WTC11 (cell line): ENCODE results near the gene CEBPG. TPM values are rescaled to one million over a fixed set of nuclear protein-coding genes. Genes with fewer than 3 reads are reported as not detected.

Experiments used
- ATAC-seq: fragments of 200-7000 bp; cut with Tn5 transposase; 2 replicates; pipeline ENCODE4 v1.10.0; 2021; ENCODE audit warnings: mild to moderate bottlenecking, moderate library complexity
- CTCF ChIA-PET: fragments of 300-600 bp; sonication (Branson Sonifier 250); formaldehyde crosslinking; loops from one replicate; lab custom pipeline; 2021; ENCODE audit warnings: antibody characterized with exemption; lab: Charles Lee
- POLR2A ChIA-PET: fragments of 350-600 bp; sonication (Branson Sonifier 250); formaldehyde crosslinking; loops from one replicate; lab custom pipeline; 2021; ENCODE audit warnings: antibody characterized with exemption; lab: Charles Lee
- DNase-seq: peaks from one replicate; pipeline ENCODE4 v3.0.0; 2021; ENCODE audit warnings: low spot score
- H3K27ac Mint-ChIP-seq: 2 replicates; pipeline ENCODE4 v1.8.0; 2021; ENCODE audit warnings: mixed read lengths
- H3K27me3 Mint-ChIP-seq: 2 replicates; pipeline ENCODE4 v1.8.0; 2021; ENCODE audit warnings: low read depth, mild to moderate bottlenecking, moderate library complexity, mixed read lengths
- H3K36me3 Mint-ChIP-seq: 2 replicates; pipeline ENCODE4 v1.8.0; 2021; ENCODE audit warnings: mixed read lengths
- H3K4me1 Mint-ChIP-seq: 2 replicates; pipeline ENCODE4 v1.8.0; 2022; ENCODE audit warnings: mixed read lengths
- H3K4me3 Mint-ChIP-seq: 2 replicates; pipeline ENCODE4 v1.8.0; 2021; ENCODE audit warnings: mild to moderate bottlenecking, moderate library complexity, mixed read lengths
- H3K9me3 Mint-ChIP-seq: 2 replicates; pipeline ENCODE4 v1.8.0; 2021; ENCODE audit warnings: mixed read lengths
- ATF1 ChIP-seq: sonication (generic); formaldehyde crosslinking; IDR thresholded peaks from 2 replicates; pipeline ENCODE4 v1.8.1; 2023; ENCODE audit warnings: mild to moderate bottlenecking, moderate library complexity, missing genetic modification reagents
- ELF4 ChIP-seq: sonication (generic); formaldehyde crosslinking; IDR thresholded peaks from 2 replicates; pipeline ENCODE4 v1.8.1; 2022; ENCODE audit warnings: low read depth, mild to moderate bottlenecking, moderate library complexity, missing genetic modification reagents
- ESRRA ChIP-seq: sonication (generic); formaldehyde crosslinking; IDR thresholded peaks from 2 replicates; pipeline ENCODE4 v1.8.1; 2022; ENCODE audit warnings: mild to moderate bottlenecking, missing genetic modification reagents, borderline replicate concordance
- GABPB1 ChIP-seq: sonication (generic); formaldehyde crosslinking; IDR thresholded peaks from 2 replicates; pipeline ENCODE4 v1.8.1; 2023; ENCODE audit warnings: mild to moderate bottlenecking, missing genetic modification reagents
- GRHL2 ChIP-seq: fragments of 250-450 bp; sonication (Bioruptor Pico); IDR thresholded peaks from 2 replicates; pipeline ENCODE4 v1.8.0; 2022; ENCODE audit warnings: mild to moderate bottlenecking, moderate library complexity; ENCODE audit not compliant: insufficient replicate concordance, severe bottlenecking
- JAZF1 ChIP-seq: fragments of 250-450 bp; sonication (Bioruptor Pico); IDR thresholded peaks from 2 replicates; pipeline ENCODE4 v1.9.0; 2021; ENCODE audit warnings: moderate library complexity, mild to moderate bottlenecking, inconsistent platforms
- KAT7 ChIP-seq: sonication (generic); formaldehyde crosslinking; IDR thresholded peaks from 2 replicates; pipeline ENCODE4 v1.8.1; 2023; ENCODE audit warnings: missing genetic modification reagents, mild to moderate bottlenecking, borderline replicate concordance
- MXD4 ChIP-seq: fragments of 250-450 bp; sonication (Bioruptor Pico); IDR thresholded peaks from 2 replicates; pipeline ENCODE4 v1.8.0; 2021; ENCODE audit warnings: mild to moderate bottlenecking, moderate library complexity, borderline replicate concordance
- NFYB ChIP-seq: sonication (generic); formaldehyde crosslinking; conservative IDR thresholded peaks from 2 replicates; pipeline ENCODE4 v1.8.0; 2022; ENCODE audit warnings: low read depth, missing genetic modification reagents
- SMAD4 ChIP-seq: sonication (generic); formaldehyde crosslinking; IDR thresholded peaks from 2 replicates; pipeline ENCODE4 v1.8.0; 2022; ENCODE audit warnings: mild to moderate bottlenecking, missing genetic modification reagents
- TCF7 ChIP-seq: sonication (generic); formaldehyde crosslinking; IDR thresholded peaks from 2 replicates; pipeline ENCODE4 v1.8.0; 2022; ENCODE audit warnings: mild to moderate bottlenecking, low read depth, missing genetic modification reagents, moderate library complexity
- TEAD4 ChIP-seq: sonication (generic); formaldehyde crosslinking; IDR thresholded peaks from 2 replicates; pipeline ENCODE4 v1.8.0; 2022; ENCODE audit warnings: mild to moderate bottlenecking, missing genetic modification reagents
- ZNF138 ChIP-seq: sonication (generic); formaldehyde crosslinking; conservative IDR thresholded peaks from 2 replicates; pipeline ENCODE4 v1.8.1; 2022; ENCODE audit warnings: mild to moderate bottlenecking, moderate library complexity, missing genetic modification reagents
- ZNF263 ChIP-seq: sonication (generic); formaldehyde crosslinking; IDR thresholded peaks from 2 replicates; pipeline ENCODE4 v1.8.1; 2022; ENCODE audit warnings: low read depth, mild to moderate bottlenecking, moderate library complexity, missing genetic modification reagents
- ZNF416 ChIP-seq: fragments of 250-450 bp; sonication (Bioruptor Pico); IDR thresholded peaks from 2 replicates; pipeline ENCODE4 v1.9.0; 2021; ENCODE audit warnings: mild to moderate bottlenecking, inconsistent platforms
- total RNA-seq: library from RNA; stranded (reverse); gene quantifications from 3 replicates; pipeline ENCODE4 v1.2.3, GENCODE V29; 2021
- TF ChIP-seq, protein P1 (sequence below): sonication (generic); formaldehyde crosslinking; IDR thresholded peaks from 2 replicates; pipeline ENCODE4 v1.8.0; 2022; ENCODE audit warnings: mild to moderate bottlenecking, missing genetic modification reagents
- TF ChIP-seq, protein P2 (sequence below): sonication (generic); formaldehyde crosslinking; IDR thresholded peaks from 2 replicates; pipeline ENCODE4 v1.8.0; 2022; ENCODE audit warnings: missing genetic modification reagents
- TF ChIP-seq, protein P3 (sequence below): sonication (generic); formaldehyde crosslinking; conservative IDR thresholded peaks from 2 replicates; pipeline ENCODE4 v1.8.1; 2022; ENCODE audit warnings: mild to moderate bottlenecking, missing genetic modification reagents
- TF ChIP-seq, protein P4 (sequence below): fragments of 250-450 bp; sonication (Bioruptor Pico); IDR thresholded peaks from 2 replicates; pipeline ENCODE4 v1.9.0; 2021; ENCODE audit warnings: mild to moderate bottlenecking, borderline replicate concordance
- TF ChIP-seq, protein P5 (sequence below): fragments of 250-450 bp; sonication (Bioruptor Pico); IDR thresholded peaks from 2 replicates; pipeline ENCODE4 v1.9.0; 2021; ENCODE audit warnings: moderate library complexity, mild to moderate bottlenecking, inconsistent platforms, borderline replicate concordance
- TF ChIP-seq, protein P6 (sequence below): sonication (generic); formaldehyde crosslinking; IDR thresholded peaks from 2 replicates; pipeline ENCODE4 v1.8.1; 2023; ENCODE audit warnings: mild to moderate bottlenecking, missing genetic modification reagents

Gene CEBPG
- total RNA-seq, 1 experiment from 2014 or later = 33.1 TPM

DNA sequence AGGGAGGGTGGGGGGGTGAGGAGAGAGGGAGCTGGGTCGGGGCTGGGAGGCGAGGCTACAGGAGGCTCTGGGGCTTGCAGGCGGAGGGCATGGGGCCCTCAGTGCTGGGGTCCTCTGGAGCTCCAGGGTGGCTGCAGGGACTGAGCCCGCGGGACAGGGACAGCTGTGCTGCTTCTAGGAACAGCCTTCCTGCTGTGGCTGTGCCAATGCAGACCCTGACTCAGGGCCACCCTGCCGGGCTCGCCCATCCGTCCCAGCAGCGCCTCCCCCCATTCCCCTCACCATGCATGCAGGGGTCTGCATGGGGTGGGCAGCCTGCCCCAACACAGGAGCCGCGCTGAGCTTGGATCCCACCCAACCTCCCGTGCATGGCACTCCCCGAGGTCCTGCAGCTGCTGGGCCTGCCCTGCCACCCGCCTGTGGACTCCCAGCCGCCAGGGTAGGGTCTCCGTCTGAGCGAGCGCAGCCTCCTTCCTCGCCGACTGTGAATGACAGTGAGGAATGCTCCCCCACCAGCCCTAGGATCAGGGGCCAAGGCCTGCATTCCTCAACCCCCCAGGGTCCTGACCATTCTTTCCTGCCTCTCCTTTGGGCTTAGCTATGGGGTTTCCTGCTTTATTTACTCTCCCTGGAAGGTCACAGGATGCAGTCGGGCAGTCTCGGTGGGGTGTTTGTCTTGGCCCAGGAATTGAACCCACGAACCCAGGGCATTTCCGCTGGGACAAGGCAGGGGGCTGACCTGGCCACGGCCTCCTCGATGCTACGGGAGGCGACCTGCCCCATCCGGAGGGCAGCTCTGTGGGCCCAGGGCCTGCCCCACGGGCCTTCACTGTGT lies 23.4 kb downstream of the CEBPG start (continued):
- TF ChIP-seq, protein P1, sequence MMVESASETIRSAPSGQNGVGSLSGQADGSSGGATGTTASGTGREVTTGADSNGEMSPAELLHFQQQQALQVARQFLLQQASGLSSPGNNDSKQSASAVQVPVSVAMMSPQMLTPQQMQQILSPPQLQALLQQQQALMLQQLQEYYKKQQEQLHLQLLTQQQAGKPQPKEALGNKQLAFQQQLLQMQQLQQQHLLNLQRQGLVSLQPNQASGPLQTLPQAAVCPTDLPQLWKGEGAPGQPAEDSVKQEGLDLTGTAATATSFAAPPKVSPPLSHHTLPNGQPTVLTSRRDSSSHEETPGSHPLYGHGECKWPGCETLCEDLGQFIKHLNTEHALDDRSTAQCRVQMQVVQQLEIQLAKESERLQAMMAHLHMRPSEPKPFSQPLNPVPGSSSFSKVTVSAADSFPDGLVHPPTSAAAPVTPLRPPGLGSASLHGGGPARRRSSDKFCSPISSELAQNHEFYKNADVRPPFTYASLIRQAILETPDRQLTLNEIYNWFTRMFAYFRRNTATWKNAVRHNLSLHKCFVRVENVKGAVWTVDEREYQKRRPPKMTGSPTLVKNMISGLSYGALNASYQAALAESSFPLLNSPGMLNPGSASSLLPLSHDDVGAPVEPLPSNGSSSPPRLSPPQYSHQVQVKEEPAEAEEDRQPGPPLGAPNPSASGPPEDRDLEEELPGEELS (CRISPR knock-in tag) = no peak
- TF ChIP-seq ELF4 (CRISPR knock-in tag) (no peak), NFYB (CRISPR knock-in tag) (no peak), GABPB1 (CRISPR knock-in tag) (peak; percentile 74), GRHL2 (CRISPR knock-in tag) (no peak), TCF7 (CRISPR knock-in tag) (no peak), KAT7 (CRISPR knock-in tag) (no peak), ATF1 (CRISPR knock-in tag) (no peak)
- TF ChIP-seq, protein P2, sequence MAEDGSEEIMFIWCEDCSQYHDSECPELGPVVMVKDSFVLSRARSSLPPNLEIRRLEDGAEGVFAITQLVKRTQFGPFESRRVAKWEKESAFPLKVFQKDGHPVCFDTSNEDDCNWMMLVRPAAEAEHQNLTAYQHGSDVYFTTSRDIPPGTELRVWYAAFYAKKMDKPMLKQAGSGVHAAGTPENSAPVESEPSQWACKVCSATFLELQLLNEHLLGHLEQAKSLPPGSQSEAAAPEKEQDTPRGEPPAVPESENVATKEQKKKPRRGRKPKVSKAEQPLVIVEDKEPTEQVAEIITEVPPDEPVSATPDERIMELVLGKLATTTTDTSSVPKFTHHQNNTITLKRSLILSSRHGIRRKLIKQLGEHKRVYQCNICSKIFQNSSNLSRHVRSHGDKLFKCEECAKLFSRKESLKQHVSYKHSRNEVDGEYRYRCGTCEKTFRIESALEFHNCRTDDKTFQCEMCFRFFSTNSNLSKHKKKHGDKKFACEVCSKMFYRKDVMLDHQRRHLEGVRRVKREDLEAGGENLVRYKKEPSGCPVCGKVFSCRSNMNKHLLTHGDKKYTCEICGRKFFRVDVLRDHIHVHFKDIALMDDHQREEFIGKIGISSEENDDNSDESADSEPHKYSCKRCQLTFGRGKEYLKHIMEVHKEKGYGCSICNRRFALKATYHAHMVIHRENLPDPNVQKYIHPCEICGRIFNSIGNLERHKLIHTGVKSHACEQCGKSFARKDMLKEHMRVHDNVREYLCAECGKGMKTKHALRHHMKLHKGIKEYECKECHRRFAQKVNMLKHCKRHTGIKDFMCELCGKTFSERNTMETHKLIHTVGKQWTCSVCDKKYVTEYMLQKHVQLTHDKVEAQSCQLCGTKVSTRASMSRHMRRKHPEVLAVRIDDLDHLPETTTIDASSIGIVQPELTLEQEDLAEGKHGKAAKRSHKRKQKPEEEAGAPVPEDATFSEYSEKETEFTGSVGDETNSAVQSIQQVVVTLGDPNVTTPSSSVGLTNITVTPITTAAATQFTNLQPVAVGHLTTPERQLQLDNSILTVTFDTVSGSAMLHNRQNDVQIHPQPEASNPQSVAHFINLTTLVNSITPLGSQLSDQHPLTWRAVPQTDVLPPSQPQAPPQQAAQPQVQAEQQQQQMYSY (CRISPR knock-in tag) = no peak
- TF ChIP-seq, all 79 proteins: peak for 2

DNA sequence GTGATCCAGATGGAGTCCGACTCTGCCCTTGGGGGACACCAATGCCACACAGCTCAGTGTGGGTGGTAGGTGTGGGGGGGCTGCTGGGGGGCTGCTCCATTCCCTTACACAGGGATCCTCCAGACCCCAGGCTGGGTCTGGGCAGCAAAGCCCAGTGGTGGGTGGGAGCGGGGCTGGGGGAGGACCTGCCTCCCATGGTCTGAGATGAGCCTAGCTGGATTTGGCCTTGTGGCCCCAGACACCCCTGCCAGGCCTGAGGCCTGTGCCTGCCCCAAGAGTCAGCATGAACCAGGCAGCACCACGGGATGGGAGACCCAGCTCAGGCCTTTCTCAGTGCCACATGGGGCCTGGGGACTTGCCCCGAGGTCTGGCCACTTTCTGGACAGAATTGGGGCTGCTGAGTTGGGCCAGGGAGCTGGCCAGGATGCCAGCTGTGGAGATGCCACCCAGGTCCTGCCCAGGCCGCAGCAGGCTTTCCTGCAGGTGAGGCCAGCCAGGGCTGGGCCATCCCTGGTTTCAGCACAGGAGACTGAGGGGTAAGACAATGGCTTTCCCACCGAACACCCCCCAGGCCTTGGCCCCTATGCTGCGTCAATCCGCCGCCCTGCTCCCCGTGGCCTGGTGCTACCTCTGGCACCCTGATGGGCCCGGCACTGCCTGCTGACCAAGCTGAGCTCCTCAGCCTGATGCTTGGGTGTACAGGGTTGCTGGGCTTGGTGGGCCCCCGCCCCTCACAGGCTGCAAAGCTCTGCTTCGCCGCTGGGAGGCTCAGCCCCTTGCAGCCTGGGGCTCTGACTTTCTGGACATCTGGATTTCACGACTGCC lies 24.2 kb downstream of the CEBPG start:
- peak; percentile 52 for DNase-seq
- H3K4me1 Mint-ChIP-seq = peaks cover 10% of the 10 kb centered on the region
- H3K9me3 Mint-ChIP-seq = no peaks in the 10 kb centered on the region
- H3K36me3 Mint-ChIP-seq = no peaks in the 10 kb centered on the region
- ATAC-seq = peak; percentile 37
- no peak overlapping the region for H3K4me3 Mint-ChIP-seq
- POLR2A ChIA-PET = interaction anchor here (0.6 to 2.7 kb wide), 6 partner anchors 21 to 593 kb away, joined by 3 to 10 read pairs (median 5); partner anchors contain the start of gene CEBPG
- 0 out of 2 replicates have a peak overlapping the region, but pooled peaks have one; percentile 49 for H3K27ac Mint-ChIP-seq
- H3K27me3 Mint-ChIP-seq = no peaks in the 10 kb centered on the region
- CTCF ChIA-PET = interaction anchor here (0.5 to 6.2 kb wide), 37 partner anchors 9 to 380 kb away, joined by 3 to 46 read pairs (median 4); partner anchors contain the start of genes CEBPA and CEBPG
- TF ChIP-seq TEAD4 (CRISPR knock-in tag) (no peak), ESRRA (no peak), KAT7 (CRISPR knock-in tag) (no peak), SMAD4 (CRISPR knock-in tag) (no peak), JAZF1 (CRISPR knock-in tag) (no peak), ZNF416 (no peak), ZNF263 (no peak), ZNF138 (CRISPR knock-in tag) (no peak), MXD4 (CRISPR knock-in tag) (no peak), ELF4 (CRISPR knock-in tag) (no peak)
- TF ChIP-seq, protein P3, sequence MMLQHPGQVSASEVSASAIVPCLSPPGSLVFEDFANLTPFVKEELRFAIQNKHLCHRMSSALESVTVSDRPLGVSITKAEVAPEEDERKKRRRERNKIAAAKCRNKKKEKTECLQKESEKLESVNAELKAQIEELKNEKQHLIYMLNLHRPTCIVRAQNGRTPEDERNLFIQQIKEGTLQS (CRISPR knock-in tag) = no peak
- TF ChIP-seq, protein P4, sequence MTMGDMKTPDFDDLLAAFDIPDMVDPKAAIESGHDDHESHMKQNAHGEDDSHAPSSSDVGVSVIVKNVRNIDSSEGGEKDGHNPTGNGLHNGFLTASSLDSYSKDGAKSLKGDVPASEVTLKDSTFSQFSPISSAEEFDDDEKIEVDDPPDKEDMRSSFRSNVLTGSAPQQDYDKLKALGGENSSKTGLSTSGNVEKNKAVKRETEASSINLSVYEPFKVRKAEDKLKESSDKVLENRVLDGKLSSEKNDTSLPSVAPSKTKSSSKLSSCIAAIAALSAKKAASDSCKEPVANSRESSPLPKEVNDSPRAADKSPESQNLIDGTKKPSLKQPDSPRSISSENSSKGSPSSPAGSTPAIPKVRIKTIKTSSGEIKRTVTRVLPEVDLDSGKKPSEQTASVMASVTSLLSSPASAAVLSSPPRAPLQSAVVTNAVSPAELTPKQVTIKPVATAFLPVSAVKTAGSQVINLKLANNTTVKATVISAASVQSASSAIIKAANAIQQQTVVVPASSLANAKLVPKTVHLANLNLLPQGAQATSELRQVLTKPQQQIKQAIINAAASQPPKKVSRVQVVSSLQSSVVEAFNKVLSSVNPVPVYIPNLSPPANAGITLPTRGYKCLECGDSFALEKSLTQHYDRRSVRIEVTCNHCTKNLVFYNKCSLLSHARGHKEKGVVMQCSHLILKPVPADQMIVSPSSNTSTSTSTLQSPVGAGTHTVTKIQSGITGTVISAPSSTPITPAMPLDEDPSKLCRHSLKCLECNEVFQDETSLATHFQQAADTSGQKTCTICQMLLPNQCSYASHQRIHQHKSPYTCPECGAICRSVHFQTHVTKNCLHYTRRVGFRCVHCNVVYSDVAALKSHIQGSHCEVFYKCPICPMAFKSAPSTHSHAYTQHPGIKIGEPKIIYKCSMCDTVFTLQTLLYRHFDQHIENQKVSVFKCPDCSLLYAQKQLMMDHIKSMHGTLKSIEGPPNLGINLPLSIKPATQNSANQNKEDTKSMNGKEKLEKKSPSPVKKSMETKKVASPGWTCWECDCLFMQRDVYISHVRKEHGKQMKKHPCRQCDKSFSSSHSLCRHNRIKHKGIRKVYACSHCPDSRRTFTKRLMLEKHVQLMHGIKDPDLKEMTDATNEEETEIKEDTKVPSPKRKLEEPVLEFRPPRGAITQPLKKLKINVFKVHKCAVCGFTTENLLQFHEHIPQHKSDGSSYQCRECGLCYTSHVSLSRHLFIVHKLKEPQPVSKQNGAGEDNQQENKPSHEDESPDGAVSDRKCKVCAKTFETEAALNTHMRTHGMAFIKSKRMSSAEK = no peak
- TF ChIP-seq, protein P5, sequence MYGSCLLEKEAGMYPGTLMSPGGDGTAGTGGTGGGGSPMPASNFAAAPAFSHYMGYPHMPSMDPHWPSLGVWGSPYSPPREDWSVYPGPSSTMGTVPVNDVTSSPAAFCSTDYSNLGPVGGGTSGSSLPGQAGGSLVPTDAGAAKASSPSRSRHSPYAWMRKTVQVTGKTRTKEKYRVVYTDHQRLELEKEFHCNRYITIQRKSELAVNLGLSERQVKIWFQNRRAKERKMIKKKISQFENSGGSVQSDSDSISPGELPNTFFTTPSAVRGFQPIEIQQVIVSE (CRISPR knock-in tag) = no peak
- TF ChIP-seq, protein P6, sequence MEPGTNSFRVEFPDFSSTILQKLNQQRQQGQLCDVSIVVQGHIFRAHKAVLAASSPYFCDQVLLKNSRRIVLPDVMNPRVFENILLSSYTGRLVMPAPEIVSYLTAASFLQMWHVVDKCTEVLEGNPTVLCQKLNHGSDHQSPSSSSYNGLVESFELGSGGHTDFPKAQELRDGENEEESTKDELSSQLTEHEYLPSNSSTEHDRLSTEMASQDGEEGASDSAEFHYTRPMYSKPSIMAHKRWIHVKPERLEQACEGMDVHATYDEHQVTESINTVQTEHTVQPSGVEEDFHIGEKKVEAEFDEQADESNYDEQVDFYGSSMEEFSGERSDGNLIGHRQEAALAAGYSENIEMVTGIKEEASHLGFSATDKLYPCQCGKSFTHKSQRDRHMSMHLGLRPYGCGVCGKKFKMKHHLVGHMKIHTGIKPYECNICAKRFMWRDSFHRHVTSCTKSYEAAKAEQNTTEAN = no peak
